ENCODE data around the gene ERBB4.

DNA sequence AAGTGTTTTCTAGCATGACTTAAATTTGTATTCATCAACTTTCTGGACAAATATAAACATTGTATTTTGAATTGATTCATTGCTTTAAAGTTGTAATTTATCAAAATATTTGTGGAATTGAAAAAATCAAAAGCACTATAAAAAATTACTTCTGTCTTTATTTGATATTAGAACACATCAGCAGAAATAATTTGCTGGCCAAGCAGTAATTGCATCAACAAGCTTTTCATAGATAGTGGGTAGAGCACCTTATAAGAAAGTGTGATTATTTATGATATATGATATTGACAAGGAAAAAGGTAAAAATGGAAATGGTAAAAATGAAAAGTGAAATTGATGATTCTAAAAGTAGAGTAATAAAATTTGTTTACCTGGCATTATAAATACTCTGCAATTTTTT, 1121.1 kb downstream of the ERBB4 start:
- TF ChIP-seq, protein P1, sequence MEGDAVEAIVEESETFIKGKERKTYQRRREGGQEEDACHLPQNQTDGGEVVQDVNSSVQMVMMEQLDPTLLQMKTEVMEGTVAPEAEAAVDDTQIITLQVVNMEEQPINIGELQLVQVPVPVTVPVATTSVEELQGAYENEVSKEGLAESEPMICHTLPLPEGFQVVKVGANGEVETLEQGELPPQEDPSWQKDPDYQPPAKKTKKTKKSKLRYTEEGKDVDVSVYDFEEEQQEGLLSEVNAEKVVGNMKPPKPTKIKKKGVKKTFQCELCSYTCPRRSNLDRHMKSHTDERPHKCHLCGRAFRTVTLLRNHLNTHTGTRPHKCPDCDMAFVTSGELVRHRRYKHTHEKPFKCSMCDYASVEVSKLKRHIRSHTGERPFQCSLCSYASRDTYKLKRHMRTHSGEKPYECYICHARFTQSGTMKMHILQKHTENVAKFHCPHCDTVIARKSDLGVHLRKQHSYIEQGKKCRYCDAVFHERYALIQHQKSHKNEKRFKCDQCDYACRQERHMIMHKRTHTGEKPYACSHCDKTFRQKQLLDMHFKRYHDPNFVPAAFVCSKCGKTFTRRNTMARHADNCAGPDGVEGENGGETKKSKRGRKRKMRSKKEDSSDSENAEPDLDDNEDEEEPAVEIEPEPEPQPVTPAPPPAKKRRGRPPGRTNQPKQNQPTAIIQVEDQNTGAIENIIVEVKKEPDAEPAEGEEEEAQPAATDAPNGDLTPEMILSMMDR (IDR thresholded peaks at IDR 0.05) = no peak
- no peak for TF ChIP-seq POLR2A (IDR thresholded peaks at IDR 0.05)

Measured in uterus (tissue), 2 donors.